HG03108 (cell line): Measurements from ENCODE around the gene AKAP6.
A peak's percentile ranks its signal among the peaks of the same experiment; 100 is the strongest.

Experiments
- ATAC-seq: cut with Tn5 transposase; IDR thresholded peaks from one replicate; pipeline ENCODE4 v1.9.1; 2021; ENCODE audit warnings: moderate library complexity; ENCODE audit not compliant: unreplicated experiment

Gene AKAP6

GRCh38 chr14:32330351-32331111, 1.4 kb downstream of the AKAP6 start:
- no peak for ATAC-seq

GRCh38 chr14:32331206-32331605, 2.1 kb downstream of the AKAP6 start:
- no peak for ATAC-seq

GRCh38 chr14:32332415-32333316, 3.6 kb downstream of the AKAP6 start:
- no peak for ATAC-seq

- ATAC-seq, result no peak
Measured at GRCh38 chr14:32336702-32337101, 7.6 kb downstream of the AKAP6 start.

- no peak for ATAC-seq
Measured at GRCh38 chr14:32337759-32338158, 8.7 kb downstream of the AKAP6 start.

GRCh38 chr14:32339188-32339587, 10.1 kb downstream of the AKAP6 start:
- no peak for ATAC-seq

GRCh38 chr14:32341947-32342846, 13.1 kb downstream of the AKAP6 start:
- no peak for ATAC-seq

GRCh38 chr14:32342847-32343194, 13.7 kb downstream of the AKAP6 start:
- ATAC-seq, result no peak

- no peak for ATAC-seq
Measured at GRCh38 chr14:32343926-32344430, 14.9 kb downstream of the AKAP6 start.

GRCh38 chr14:32345311-32345791, 16.3 kb downstream of the AKAP6 start:
- no peak for ATAC-seq

GRCh38 chr14:32349322-32349721, 20.2 kb downstream of the AKAP6 start:
- ATAC-seq, result no peak

GRCh38 chr14:32350020-32350419, 20.9 kb downstream of the AKAP6 start:
- peak; percentile 91 for ATAC-seq

GRCh38 chr14:32352631-32353030, 23.5 kb downstream of the AKAP6 start:
- no peak for ATAC-seq

- ATAC-seq, result no peak
Measured at GRCh38 chr14:32354716-32355115, 25.6 kb downstream of the AKAP6 start.

GRCh38 chr14:32358781-32359180, 29.7 kb downstream of the AKAP6 start:
- ATAC-seq, result no peak

- ATAC-seq, result no peak
Measured at GRCh38 chr14:32361674-32362073, 32.6 kb downstream of the AKAP6 start.

GRCh38 chr14:32363761-32364160, 34.7 kb downstream of the AKAP6 start:
- no peak for ATAC-seq

- no peak for ATAC-seq
Measured at GRCh38 chr14:32364941-32365340, 35.8 kb downstream of the AKAP6 start.

GRCh38 chr14:32366256-32366879, 37.3 kb downstream of the AKAP6 start:
- no peak for ATAC-seq

GRCh38 chr14:32366986-32367385, 37.9 kb downstream of the AKAP6 start:
- no peak for ATAC-seq
